NB4 (cell line): ENCODE data around the gene SULT1C3.

Source experiments
- CTCF ChIP-seq: IDR thresholded peaks from one replicate; pipeline ENCODE4 v1.5.1; 2012; ENCODE audit warnings: low read depth, low read length
- POLR2A ChIP-seq: IDR thresholded peaks from 2 replicates; pipeline ENCODE4 v1.6.1; 2011; ENCODE audit warnings: mild to moderate bottlenecking; ENCODE audit not compliant: insufficient read length; ENCODE audit errors: extremely low read depth

- TF ChIP-seq CTCF = no peak
- TF ChIP-seq POLR2A = no peak
These were observed 40.7 kb downstream of the SULT1C3 start for GRCh38 chr2:108280466-108280865.
